A549 (cell line): ENCODE measurements around the gene WDFY1.

Source experiments
- BHLHE40 ChIP-seq: IDR thresholded peaks from 2 replicates; pipeline ENCODE4 v1.6.1; 2012; ENCODE audit warnings: low read depth, low read length, inconsistent platforms
- CBX8 ChIP-seq: fragments of 200-600 bp; sonication (generic); IDR thresholded peaks from 2 replicates; pipeline ENCODE4 v1.6.1; 2016
- CEBPB ChIP-seq, 2 experiments: fragments of >200 bp in 1 of 2; sonication (Bioruptor Twin) in 1 of 2; formaldehyde crosslinking in 1 of 2; IDR thresholded peaks; 2 replicates each; pipeline ENCODE4 v1.6.1; 2012 to 2016
- CHD4 ChIP-seq: fragments of 200-600 bp; sonication (generic); IDR thresholded peaks from 2 replicates; pipeline ENCODE4 v1.6.1; 2016; ENCODE audit warnings: antibody characterized with exemption, mild to moderate bottlenecking, borderline replicate concordance
- CTCF ChIP-seq: fragments of >200 bp; sonication (Bioruptor Twin); formaldehyde crosslinking; IDR thresholded peaks from 3 replicates; pipeline ENCODE4 v1.5.1; 2016
- EP300 ChIP-seq, 2 experiments: fragments of >200 bp; sonication (Bioruptor Twin); formaldehyde crosslinking; IDR thresholded peaks; 2 replicates in 1 of 2; 3 replicates in 1 of 2; pipeline ENCODE4 v1.6.1; 2016 to 2017
- ESRRA ChIP-seq: fragments of 150-350 bp; IDR thresholded peaks from 2 replicates; pipeline ENCODE4 v1.6.1; 2014; ENCODE audit warnings: mild to moderate bottlenecking, low read length, borderline replicate concordance
- HOXA7 ChIP-seq: fragments of 250-450 bp; sonication (Bioruptor Pico); IDR thresholded peaks from 2 replicates; pipeline ENCODE4 v1.5.0; 2020; ENCODE audit warnings: mild to moderate bottlenecking, moderate library complexity
- KDM5A ChIP-seq: fragments of 200-600 bp; sonication (generic); IDR thresholded peaks from 2 replicates; pipeline ENCODE4 v1.6.1; 2016; ENCODE audit warnings: antibody characterized with exemption, mild to moderate bottlenecking
- MAFK ChIP-seq: fragments of 450-650 bp; IDR thresholded peaks from 2 replicates; pipeline ENCODE4 v1.6.1; 2014; ENCODE audit not compliant: partially characterized antibody
- REST ChIP-seq: fragments of 200-600 bp; sonication (generic); IDR thresholded peaks from 2 replicates; pipeline ENCODE4 v1.6.1; 2016; ENCODE audit warnings: antibody characterized with exemption, mild to moderate bottlenecking, moderate library complexity
- SMC3 ChIP-seq: fragments of >200 bp; sonication (Bioruptor Twin); formaldehyde crosslinking; IDR thresholded peaks from 3 replicates; pipeline ENCODE4 v1.6.1; 2018; ENCODE audit warnings: inconsistent platforms

GRCh38 chr2:223834431-223834830 is 110.7 kb downstream of the WDFY1 start:
- TF ChIP-seq CTCF, result no peak
- TF ChIP-seq CEBPB (IDR thresholded peaks at IDR 0.05), result no peak
- no peak for TF ChIP-seq HOXA7 (CRISPR knock-in tag)
- TF ChIP-seq ESRRA, result no peak
- no peak for TF ChIP-seq EP300 (IDR thresholded peaks at IDR 0.05)
- TF ChIP-seq REST, result no peak
- TF ChIP-seq MAFK, result no peak
- TF ChIP-seq CHD4, result no peak
- TF ChIP-seq BHLHE40, result no peak
- TF ChIP-seq CBX8, result no peak
- TF ChIP-seq KDM5A, result no peak
- no peak for TF ChIP-seq SMC3
